Right lung (tissue), 5 donors: ENCODE data around the gene GPHN. TPM values are rescaled to one million over a fixed set of nuclear protein-coding genes. Genes with fewer than 3 reads are reported as not detected.
A peak's percentile ranks its signal among the peaks of the same experiment; 100 is the strongest.

ENCODE experiments used
- DNase-seq, 2 donors: peaks; one replicate each; pipeline ENCODE4 v3.0.0-alpha.2; 2013
- polyA plus RNA-seq, 5 donors: library from polyadenylated mRNA; unstranded; fragments of 120-200 nt; gene quantifications; one replicate each; pipeline versions ENCODE4 v1.2.1 to v1.2.3, GENCODE V29; 2013; ENCODE audit warnings: inconsistent platforms in 1 of 5, low replicate concordance in 1 of 5; ENCODE audit not compliant: insufficient read length in 5 of 5, insufficient read depth in 1 of 5

The GPHN gene
- polyA plus RNA-seq, 5 donors = 19.5 to 27.6 (median 26.5) TPM

DNA sequence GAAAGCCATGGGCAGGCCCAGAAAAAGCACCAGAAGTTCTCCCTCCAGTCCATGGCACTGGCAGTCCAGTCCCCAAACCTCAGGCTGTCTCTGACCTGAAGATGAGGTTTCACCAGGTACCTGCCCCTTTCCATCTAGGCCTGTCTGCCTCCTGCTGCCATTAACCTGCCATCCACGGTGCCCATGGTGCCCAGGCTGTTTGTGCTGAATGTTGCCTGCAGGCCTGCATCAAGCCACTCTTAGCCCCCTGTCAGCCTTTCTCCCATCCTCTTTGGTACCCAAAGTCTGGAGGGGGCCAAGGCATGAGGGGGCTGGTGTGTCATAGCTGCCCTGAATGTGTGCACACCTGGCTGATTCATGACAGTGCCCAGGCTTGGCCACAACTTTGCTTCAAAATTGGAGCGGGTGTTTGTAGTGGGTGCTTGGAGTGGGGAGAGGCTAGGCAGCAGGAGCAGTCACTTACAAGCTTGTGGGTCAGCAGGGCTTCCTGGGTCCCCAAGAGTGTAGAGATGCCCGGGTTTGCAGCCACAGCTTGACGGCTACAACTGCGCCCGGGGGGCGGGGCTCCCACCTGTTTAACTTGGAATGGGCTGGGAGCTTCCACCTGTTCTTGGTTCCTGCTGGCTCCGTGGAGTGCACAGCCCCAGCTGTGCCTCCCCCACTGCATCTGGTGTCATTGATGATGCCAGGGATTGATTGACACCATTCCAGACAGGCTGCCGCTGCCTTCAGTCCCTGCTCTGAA, 88.5 kb downstream of the GPHN start:
- DNase-seq = no peak

- DNase-seq = no peak
Observed at GRCh38 chr14:66600416-66600815, 92.5 kb downstream of the GPHN start.

DNA sequence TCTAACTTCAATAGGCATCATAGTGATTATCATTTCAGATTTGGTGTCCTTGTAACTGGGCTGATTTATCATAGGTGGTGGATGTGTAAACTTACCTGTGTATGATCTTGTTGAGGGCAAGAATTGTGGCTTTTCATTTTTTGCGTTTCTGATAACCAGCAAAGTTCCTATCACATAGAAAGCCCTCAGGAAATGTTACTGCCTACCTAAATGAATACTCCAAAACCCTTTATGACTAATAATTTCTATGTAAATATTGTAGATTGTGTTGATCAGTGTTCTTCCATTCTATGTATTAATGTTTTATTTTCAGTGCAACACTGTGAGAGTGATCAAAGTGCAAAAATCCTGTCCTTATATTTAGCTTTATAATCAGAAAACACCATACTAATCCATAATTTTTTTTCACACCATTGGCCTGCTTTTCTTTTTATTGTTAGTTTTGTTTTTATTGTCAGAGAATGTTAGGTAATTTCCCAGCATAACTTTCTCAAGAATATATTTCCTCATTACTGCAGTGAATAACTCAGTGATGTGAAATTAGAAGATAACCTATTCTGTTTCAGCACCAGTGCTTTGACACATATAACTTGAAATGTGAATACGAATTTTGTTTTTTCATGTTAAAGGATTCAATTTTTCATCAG, 94.1 kb downstream of the GPHN start:
- DNase-seq = no peak

- DNase-seq = no peak
Observed at GRCh38 chr14:66603945-66604344, 96.0 kb downstream of the GPHN start.

GRCh38 chr14:66606826-66607225, 98.9 kb downstream of the GPHN start:
- no peak for DNase-seq

GRCh38 chr14:66610154-66610563, 102.2 kb downstream of the GPHN start:
- no peak for DNase-seq

DNA sequence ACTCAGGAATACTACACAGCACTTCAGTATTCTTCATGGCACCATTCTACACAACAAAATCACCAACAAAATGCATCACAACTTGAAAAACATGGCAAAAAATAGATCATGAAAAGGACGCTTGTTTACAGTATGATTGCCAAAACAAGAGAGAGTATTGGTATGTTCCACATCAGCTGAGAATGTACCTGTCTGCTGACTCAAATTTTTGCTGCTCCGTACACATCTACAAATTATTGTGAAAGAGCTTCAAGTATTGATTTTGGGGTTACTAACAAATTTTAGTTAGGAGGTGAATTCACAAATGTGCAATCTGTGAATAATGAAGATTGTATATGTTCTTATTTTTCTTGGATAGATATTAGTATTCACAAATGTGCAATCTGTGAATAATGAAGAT, 105.4 kb downstream of the GPHN start:
- DNase-seq = no peak

DNA sequence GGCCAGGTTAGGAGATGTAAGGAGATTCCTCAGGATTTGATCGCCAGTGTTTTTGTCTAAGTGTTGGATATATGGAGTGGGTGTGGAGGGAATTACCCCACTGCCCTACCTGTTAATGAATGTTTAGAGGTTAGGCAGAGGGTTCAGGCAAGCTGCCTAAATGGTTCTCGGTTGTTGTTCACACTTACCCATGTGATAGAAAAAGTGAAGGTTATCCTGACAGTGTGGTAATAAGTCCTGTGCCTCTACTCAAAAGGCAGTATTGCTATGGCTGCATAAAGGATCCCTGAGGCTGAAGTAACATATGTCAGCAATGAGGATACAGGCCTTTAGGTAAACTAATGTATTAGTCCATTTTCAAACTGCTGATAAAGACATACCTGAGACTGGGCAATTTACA, 112.0 kb downstream of the GPHN start:
- no peak for DNase-seq

- DNase-seq = peak in 1 of 2 donors; percentile 11
Observed at GRCh38 chr14:66623838-66624237, 115.9 kb downstream of the GPHN start.

DNA sequence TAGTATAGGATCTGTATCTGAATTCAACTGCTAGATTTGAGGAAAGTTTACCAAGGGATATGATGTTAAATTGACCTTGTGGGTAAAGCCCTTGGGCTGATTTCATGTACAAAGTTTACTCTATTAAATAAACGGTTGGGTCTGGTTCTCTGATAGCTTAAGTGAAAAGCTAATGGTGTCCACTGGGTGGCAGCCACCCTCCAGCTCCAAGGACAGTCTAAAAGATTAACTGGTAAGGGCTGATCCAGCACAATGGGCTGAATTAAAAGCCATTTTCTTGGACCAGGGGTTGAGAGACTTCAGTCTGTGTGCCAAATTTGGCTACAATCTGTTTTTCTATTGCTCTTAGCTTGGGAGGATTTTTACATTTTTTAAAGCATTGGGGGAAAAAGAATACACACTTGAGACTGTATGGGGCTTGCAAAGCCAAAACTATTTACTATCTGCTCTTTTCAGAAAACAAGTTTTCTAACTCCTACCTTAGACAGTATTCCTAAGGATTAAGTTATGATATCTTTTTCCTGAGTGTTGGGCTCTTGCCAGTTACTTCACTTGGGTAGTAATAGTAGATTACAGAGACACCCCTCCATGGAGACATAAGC, 116.5 kb downstream of the GPHN start:
- DNase-seq = peak; percentile 50 to 51

DNA sequence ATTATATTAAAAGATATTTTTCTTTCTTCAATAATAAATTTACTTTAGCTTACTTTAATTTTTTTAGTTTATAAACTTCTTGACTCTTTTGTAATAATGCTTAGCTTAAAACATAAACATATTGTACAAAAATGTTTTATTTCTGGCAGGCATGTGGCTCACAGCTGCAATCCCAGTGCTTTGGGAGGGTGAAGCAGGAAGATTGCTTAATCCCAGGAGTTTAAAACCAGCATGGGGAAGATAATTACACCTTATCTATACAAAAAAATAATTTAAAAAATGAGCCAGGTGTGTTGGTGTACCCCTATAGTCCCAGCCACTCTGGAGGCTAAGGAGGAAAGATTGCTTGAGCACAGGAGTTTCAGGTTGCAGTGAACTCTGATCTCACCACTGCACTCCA, 120.7 kb downstream of the GPHN start:
- peak; percentile 28 to 30 for DNase-seq

DNA sequence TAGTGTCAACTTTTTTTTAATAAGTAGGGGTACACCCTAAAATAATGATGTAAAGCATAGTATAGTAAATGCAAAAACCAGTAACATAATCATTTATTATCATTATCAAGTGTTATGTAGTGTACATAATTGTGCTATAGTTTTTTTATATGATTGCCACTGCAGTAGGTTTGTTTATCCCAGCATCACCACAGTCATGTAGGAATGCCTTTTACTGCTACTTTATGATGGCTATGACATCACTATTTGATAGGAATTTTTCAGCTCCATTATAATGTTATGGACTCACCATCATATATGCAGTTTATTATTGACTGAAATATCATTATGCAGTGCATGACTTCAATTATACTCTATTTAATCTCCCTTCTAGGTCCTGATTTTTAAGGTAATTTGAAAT, 121.6 kb downstream of the GPHN start:
- no peak for DNase-seq

DNA sequence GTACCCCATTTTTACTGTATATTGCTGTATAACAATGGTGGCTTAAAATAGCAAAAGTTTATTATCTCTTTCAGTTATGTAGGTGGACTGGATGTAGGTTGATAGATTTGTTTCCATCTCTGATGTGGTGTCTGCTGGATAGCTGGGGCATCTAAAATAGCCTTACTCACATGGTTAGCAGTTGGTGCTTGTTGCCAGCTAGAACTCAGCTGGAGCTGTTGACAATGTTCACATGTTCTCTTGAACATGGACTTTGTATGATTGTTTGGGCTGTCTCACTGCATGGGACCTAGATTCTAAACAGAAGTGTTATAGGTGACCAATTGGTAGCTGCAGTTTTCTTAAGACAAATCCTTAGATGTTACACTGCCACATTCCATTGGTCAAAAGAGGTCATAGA, 126.9 kb downstream of the GPHN start:
- DNase-seq = no peak

DNA sequence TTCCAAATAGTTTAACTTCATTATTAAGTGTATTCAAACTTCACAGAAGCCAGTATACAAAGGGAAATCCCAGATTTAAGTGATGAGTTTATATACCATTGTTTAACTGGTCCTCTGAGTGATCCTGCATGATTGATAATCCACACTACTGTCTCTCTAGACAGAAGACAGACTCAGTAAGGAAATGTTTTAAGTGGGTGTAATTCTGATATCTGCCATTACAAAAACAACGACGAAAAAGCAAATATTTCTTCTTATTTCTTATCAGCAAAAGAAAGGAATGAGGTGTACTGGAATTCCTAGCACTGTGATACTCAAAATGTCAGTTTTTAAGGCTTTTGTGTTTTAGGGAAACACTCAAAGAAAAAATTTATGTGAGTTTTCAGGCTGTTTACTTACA, 127.5 kb downstream of the GPHN start:
- DNase-seq = no peak

- no peak for DNase-seq
Observed at GRCh38 chr14:66636240-66636639, 128.3 kb downstream of the GPHN start.

DNA sequence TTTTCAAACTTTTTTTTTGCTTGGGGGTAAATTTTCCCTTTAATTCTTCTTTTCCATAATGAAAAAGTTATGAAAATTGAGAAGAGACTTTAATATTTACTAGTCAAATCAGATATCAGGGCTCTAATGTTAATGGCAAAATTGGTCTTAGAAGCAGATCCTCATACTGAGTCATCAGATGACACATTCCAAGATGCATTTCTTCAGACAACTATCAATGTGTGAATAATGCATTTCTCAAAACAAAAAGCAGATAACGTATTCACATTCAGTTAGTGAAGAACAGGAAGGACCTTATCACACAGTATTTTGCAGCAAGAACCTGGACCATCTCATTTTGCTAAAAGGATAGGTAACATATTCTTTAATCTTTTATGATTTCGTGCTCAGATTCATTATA, 130.7 kb downstream of the GPHN start:
- DNase-seq = no peak

DNA sequence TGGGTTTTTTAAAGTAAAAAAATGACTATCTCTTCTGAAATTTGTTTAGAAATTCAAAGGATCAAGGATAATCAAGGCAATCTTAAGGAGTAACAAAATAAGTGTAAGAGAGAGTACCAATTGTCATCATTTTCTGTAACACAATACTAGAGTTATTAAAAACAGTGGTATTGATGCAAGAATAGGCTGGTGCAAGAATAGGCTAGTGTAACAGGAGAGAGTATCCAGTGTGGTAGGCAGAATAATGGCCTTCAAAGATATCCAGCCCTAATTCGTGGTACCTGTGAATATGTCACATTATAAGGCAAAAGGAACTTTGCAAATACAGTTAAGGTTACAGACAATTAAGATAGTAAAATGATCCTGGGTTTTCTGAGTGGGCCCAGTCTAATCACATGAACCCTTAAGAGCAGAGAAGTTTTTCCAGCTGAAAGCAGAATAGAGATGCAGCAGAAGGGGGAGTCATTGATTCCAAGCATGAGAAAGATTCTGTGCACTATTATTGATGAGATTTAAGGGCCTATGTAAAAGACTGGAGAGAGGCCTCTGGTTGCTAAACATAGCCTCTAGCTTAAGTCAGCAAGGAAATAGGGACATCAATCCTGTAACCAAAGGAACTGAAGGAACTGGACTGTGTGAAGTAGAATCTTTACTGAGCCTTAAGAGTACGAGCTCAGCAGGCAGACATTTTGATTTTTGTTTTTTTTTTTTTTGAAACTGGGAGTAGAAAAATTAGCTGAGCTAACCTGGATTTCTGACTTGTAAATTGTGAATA, 134.1 kb downstream of the GPHN start:
- no peak for DNase-seq

- DNase-seq = no peak
Observed at GRCh38 chr14:66643344-66643743, 135.4 kb downstream of the GPHN start.

DNA sequence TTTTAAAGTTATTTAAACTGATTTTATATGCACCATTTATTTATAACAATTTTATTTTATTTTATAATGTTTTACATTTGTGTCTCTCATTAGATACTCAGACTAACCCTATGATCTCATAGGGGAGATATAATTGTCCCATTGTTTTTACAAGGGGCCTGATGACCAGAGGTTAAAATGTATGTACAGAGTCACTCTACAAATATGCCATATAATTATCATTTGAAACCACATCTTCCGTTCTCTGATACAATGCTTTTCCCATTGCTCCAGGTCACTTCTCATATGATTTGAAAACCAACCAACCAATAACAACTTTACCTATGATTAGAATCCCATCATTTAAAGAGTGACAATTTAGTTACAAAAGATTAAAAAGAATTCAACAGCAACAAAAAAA, 137.8 kb downstream of the GPHN start:
- no peak for DNase-seq

DNA sequence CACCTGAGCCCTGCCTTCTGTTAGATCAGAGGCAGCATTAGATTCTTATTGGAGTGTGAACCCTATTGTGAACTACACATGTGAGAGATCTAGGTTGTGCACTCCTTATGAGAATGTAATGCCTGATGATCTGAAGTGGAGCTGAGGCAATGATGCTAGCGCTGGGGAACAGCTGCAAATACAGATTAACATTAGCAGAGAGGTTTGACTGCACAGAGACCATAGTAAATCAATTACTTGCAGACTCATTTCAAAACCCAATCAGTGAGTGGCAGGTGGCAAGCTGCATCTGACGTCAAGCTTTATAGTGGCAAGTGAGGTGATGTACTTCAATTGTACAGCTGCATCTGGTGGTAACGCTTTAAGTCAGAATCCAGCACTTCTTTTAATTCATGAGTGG, 141.6 kb downstream of the GPHN start:
- DNase-seq = no peak

DNA sequence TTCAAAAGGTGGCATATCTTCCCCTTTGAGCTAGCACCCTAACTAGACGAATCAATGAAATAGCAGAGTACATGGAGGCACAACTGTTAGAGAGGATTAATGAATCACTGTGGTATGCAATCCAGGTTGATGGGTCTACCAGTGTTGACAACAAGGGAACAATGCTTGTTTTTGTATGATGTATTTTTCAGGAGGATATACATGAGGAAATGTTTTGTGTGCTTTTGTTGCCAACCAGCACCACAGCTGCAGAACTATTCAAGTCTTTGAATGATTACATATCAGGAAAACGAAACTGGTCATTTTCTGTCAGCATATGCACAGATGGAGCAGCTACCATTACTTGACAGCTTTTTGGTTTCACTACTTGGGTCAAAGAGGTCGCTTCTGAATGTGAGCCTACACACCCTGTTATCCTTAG, 142.6 kb downstream of the GPHN start:
- DNase-seq = peak in 1 of 2 donors; percentile 1

DNA sequence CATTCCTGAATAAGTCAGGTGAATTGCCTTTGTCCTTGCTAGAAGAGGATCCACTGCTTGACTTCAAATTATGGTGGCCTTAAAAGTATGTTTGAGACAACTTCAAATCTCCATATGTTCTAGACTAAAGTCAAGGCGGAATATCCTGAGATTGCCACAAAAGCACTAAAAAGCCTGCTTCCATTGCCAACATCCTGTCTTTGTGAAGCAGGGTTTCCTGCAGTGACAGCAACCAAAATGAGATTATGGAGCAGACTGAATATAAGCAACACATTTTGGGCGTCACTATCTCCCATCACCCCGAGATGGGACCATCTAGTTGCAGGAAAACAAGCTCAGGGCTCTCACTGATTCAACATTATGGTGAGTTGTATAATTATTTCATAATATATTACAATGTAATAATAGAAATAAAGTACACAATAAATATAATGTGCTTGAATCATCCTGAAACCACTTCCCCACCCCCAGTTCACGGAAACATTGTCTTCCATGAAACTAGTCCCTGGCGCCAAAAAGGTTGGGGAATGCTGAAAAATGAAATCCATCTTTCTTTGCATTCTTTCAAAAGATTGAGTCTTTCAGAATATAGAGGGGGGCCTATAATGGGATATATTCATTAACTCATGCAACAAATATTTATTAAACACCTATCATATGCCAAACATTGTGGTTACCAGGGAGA, 143.7 kb downstream of the GPHN start:
- DNase-seq = no peak
